ENCODE results near the gene TIMM44.
"Not testable (repeated sequence)": the region's sequence is repeated elsewhere in the genome, so short reads cannot be mapped to it uniquely, and the experiment has no call there.

Gene TIMM44

DNA sequence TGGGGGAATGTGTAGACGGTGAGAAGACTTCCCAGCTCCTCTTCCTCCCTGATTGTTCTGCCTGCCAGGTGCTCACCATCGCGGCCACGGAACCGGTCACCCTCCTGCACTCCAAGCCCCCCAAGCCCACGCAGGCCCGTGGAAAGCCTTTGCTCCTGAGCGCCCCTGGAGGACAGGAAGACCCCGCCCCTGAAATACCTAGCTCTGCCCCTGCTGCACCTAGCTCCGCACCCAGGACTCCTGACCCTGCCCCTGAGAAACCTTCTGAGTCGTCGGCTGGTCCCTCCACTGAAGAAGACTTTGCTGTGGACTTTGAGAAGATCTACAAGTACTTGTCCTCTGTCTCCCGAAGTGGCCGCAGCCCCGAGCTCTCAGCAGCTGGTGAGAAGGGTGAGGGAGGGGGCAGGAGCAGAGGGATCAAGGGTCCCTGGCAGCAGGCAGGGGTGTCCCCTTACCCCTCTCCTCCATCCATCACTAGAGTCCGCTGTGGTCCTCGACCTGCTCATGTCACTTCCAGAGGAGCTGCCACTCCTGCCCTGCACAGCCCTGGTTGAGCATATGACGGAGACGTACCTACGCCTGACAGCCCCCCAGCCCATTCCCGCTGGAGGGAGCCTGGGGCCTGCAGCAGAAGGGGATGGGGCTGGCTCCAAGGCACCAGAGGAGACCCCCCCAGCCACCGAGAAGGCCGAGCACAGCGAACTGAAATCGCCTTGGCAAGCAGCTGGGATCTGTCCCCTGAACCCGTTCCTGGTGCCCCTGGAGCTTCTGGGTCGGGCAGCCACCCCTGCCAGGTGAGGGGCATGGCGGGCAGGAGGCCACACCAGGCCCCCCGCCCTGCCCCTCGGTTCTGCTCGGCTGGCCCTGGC lies 21.3 kb downstream of the TIMM44 start:
- peaks cover 60 to 74% (median 64%) of the 10 kb centered on the region in 10 experiments for H3K4me1 ChIP-seq
- H3K4me2 ChIP-seq, result peak overlapping the region; percentile 94 to 100 (median 99)
- H3K36me3 ChIP-seq, result peaks cover 13 to 27% (median 18%) of the 10 kb centered on the region in 11 experiments; a peak in 21 of 22 replicates
- peaks cover 27 to 39% (median 28%) of the 10 kb centered on the region in 11 experiments for H3K27me3 ChIP-seq
- peak overlapping the region in 8 of 10 experiments; percentile 58 to 73 (median 63); a peak in 13 of 20 replicates for H3K4me3 ChIP-seq
- no peaks in the 10 kb centered on the region for H3K9me3 ChIP-seq (replicated peaks in 1 of 11)
- no peak for TF ChIP-seq Cebpa-rat (IDR thresholded peaks at IDR 0.05)
- peak overlapping the region in 10 of 11 experiments; percentile 52 to 88 (median 78); a peak in 16 of 22 replicates for H3K9ac ChIP-seq
- peaks cover 0 to 78% (median 62%) of the 10 kb centered on the region in 11 experiments; a peak in 21 of 22 replicates for H4K20me1 ChIP-seq
- H3K27ac ChIP-seq, result peak overlapping the region in 5 of 11 experiments; percentile 68 to 85 (median 77); a peak in 7 of 22 replicates

GRCh38 chr19:7921302-7921966 lies 22.0 kb downstream of the TIMM44 start:
- peaks cover 66 to 79% (median 71%) of the 10 kb centered on the region in 10 experiments for H3K4me1 ChIP-seq
- H3K27me3 ChIP-seq, result peaks cover 35 to 46% (median 36%) of the 10 kb centered on the region in 11 experiments
- H3K4me3 ChIP-seq, result peak overlapping the region; percentile 57 to 73 (median 63)
- peaks cover 0 to 78% (median 64%) of the 10 kb centered on the region in 11 experiments; a peak in 21 of 22 replicates for H4K20me1 ChIP-seq
- TF ChIP-seq Cebpa-rat (IDR thresholded peaks at IDR 0.05), result no peak
- H3K9me3 ChIP-seq (replicated peaks in 1 of 11), result no peaks in the 10 kb centered on the region
- H3K9ac ChIP-seq, result peak overlapping the region; percentile 66 to 88 (median 78)
- H3K36me3 ChIP-seq, result peaks cover 13 to 21% (median 15%) of the 10 kb centered on the region in 11 experiments; a peak in 21 of 22 replicates
- peak overlapping the region; percentile 54 to 85 (median 71) for H3K27ac ChIP-seq
- peak overlapping the region; percentile 94 to 100 (median 99) for H3K4me2 ChIP-seq

GRCh38 chr19:7920519-7921301 lies 22.8 kb downstream of the TIMM44 start:
- H3K4me3 ChIP-seq, result peak overlapping the region; percentile 60 to 78 (median 69)
- TF ChIP-seq Cebpa-rat (IDR thresholded peaks at IDR 0.05), result no peak
- H3K36me3 ChIP-seq, result peaks cover 13 to 21% (median 15%) of the 10 kb centered on the region in 11 experiments; a peak in 21 of 22 replicates
- peak overlapping the region; percentile 71 to 88 (median 81) for H3K9ac ChIP-seq
- H3K4me1 ChIP-seq, result peaks cover 69 to 83% (median 74%) of the 10 kb centered on the region in 10 experiments
- peaks cover 42 to 54% (median 43%) of the 10 kb centered on the region in 11 experiments for H3K27me3 ChIP-seq
- no peaks in the 10 kb centered on the region for H3K9me3 ChIP-seq (replicated peaks in 1 of 11)
- peak overlapping the region; percentile 68 to 85 (median 75) for H3K27ac ChIP-seq
- peaks cover 0 to 81% (median 68%) of the 10 kb centered on the region in 11 experiments; a peak in 21 of 22 replicates for H4K20me1 ChIP-seq
- peak overlapping the region; percentile 94 to 100 (median 99) for H3K4me2 ChIP-seq

DNA sequence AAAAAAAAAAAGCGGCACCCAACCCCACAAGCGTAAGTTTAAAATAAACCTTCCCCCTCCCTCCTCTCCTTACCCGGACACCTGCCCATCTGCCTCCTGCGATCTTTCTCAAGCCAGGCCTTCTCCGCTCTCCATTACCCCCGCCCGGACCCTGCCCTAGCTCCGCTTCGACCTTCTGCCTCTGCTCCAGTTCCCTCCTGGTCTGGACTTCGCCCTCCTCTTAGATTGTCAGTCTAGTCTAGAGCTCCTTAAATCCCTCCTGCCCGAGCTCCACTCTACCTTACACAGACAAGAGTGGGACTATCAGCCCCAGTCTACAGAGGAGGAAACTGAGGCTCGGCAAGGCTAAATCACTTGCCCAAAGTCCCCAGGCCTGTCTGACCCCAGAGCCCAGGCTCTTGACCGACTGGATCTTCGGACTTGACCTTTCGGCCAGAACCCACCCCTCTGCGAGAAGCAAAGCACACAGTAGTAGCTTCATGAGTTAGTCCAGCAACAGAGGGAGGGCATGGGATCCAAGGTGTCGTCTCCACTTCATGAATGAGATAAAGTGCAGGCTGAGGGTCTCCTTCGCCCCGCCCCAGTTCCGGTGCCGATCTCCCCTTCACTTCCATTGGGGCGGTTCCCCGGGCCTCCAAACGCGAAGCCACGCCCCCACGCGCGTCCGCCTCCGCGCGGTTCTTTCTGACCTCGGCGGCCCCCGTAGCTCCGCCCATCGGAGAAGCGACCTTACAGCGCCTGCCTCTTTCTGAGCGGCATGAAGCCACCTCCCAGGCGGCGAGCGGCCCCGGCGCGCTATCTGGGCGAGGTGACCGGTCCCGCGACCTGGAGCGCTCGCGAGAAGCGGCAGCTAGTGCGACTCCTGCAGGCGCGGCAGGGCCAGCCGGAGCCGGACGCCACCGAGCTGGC lies 23.6 kb downstream of the TIMM44 start, which contains the start of gene SNAPC2:
TSS of gene SNAPC2 (plus strand) at position 729 of the 909 bp plus-strand sequence. CDS start at position 758, 29 bp downstream.
- peaks cover 71 to 81% (median 75%) of the 10 kb centered on the region in 10 experiments for H3K4me1 ChIP-seq
- peaks cover 0 to 90% (median 75%) of the 10 kb centered on the region in 11 experiments; a peak in 21 of 22 replicates for H4K20me1 ChIP-seq
- H3K4me3 ChIP-seq, result peak within 1 kb of the TSS; percentile 60 to 78 (median 69)
- H3K9ac ChIP-seq, result peak within 1 kb of the TSS; percentile 71 to 88 (median 81)
- no peaks in the 10 kb centered on the region for H3K9me3 ChIP-seq (replicated peaks in 1 of 11)
- H3K27me3 ChIP-seq, result peaks cover 50 to 56% (median 51%) of the 10 kb centered on the region in 11 experiments
- H3K27ac ChIP-seq, result peak within 1 kb of the TSS; percentile 68 to 85 (median 75)
- TF ChIP-seq Cebpa-rat (IDR thresholded peaks at IDR 0.05), result no peak
- peak within 1 kb of the TSS; percentile 94 to 100 (median 99) for H3K4me2 ChIP-seq
- peaks cover 13 to 21% (median 15%) of the 10 kb centered on the region in 11 experiments; a peak in 21 of 22 replicates for H3K36me3 ChIP-seq

DNA sequence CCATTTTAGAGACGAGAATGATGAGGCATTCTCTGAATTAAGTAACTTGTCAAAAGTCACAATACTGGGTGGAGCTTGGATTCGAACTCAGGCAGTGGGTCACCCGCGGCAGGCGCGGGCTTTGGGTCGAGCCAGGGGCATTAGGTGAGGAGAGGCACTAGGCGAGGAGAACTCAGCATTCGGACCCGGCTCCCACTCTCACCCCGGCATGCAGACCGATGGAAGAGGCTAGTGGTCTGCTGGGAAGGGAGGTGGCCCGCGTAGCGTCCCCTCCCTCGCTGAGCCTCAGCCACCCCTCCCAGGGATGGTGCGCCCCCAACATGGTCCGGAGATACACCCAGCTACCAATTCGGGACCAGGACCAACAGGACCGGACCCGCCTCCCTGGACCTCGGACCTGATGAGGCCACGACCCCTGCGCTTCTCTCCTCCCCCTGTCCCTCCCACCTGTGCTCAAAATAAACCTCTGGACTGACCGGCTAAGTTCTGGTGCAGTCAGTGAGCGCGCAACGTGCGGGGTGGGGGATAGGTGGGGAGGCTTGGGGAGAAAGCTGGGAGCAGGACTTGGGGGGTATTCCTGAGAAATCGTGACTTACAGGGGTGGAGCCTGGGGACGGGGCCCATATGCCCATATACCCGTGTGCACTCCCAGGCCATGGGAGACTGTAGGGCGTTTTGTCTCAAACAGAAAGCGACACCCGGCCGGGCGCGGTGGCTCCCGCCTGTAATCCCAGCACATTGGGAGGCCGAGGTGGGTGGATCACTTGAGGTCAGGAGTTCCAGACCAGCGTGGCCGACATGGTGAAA lies 24.6 kb downstream of the TIMM44 start:
- TF ChIP-seq Cebpa-rat (IDR thresholded peaks at IDR 0.05), result no peak
- Histone ChIP-seq H3K4me1 (peaks cover 60 to 74% (median 69%) of the 10 kb centered on the region in 10 experiments), H3K36me3 (peaks cover 13 to 30% (median 18%) of the 10 kb centered on the region in 11 experiments), H3K4me2 (peak overlapping the region; percentile 80 to 100 (median 92); a peak in 19 of 22 replicates), H3K27ac (no peak overlapping the region), H3K27me3 (peaks cover 60 to 63% (median 62%) of the 10 kb centered on the region in 11 experiments), H3K4me3 (peak overlapping the region in 4 of 10 experiments; percentile 44 to 69 (median 60); a peak in 4 of 20 replicates), H4K20me1 (peaks cover 10 to 90% (median 75%) of the 10 kb centered on the region in 11 experiments; a peak in 21 of 22 replicates), H3K9me3 (replicated peaks in 1 of 11) (no peaks in the 10 kb centered on the region), H3K9ac (no peak overlapping the region)

DNA sequence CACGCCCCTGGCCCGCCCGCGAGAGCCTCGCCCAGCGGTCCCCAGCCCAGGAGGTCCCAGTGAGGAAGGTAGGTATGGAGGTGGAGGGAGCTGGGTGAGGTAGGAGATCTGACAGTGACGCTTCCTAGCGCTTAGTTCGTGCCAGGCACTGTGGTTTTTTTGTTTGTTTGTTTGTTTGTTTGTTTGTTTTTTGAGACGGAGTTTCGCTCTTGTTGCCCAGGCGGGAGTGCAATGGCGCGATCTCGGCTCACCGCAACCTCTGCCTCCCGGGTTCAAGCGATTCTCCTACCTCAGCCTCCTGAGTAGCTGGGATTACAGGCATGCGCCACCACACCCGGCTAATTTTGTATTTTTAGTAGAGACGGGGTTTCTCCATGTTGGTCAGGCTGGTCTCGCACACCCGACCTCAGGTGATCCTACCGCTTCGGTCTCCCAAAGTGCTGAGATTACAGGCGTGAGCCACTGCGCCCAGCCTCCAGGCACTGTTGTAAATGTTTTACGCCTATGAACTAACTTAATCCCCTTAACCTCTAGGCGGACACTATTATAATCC lies 25.3 kb downstream of the TIMM44 start:
- Histone ChIP-seq H4K20me1 (peaks cover 17 to 90% (median 75%) of the 10 kb centered on the region in 11 experiments; a peak in 21 of 22 replicates), H3K4me3 (peak overlapping the region in 9 of 10 experiments; percentile 49 to 68 (median 56); a peak in 17 of 20 replicates), H3K36me3 (peaks cover 13 to 32% (median 18%) of the 10 kb centered on the region in 11 experiments), H3K4me2 (peak overlapping the region; percentile 79 to 100 (median 90)), H3K4me1 (peaks cover 55 to 73% (median 64%) of the 10 kb centered on the region in 10 experiments), H3K27me3 (peaks cover 67 to 69% (median 68%) of the 10 kb centered on the region in 11 experiments), H3K9ac (peak overlapping the region in 9 of 11 experiments; percentile 9 to 70 (median 45); a peak in 11 of 22 replicates)
- H3K9me3 ChIP-seq (replicated peaks in 1 of 11); H3K27ac ChIP-seq: not testable (repeated sequence)
